Caco-2 (cell line): ENCODE data around the gene RUNX2. TPM values are rescaled to one million over a fixed set of nuclear protein-coding genes. Genes with fewer than 3 reads are reported as not detected.

Experiments
- BruUV-seq: library from RNA; stranded (reverse); fragments of 400-500 nt; replicated peaks from 2 replicates; lab custom pipeline; 2021; lab: Mats Ljungman, UMichigan
- CTCF ChIA-PET: fragments of 300-600 bp; sonication (Branson Sonifier 250); formaldehyde crosslinking; loops from one replicate; lab custom pipeline; 2022; ENCODE audit warnings: antibody characterized with exemption; lab: Charles Lee
- POLR2A ChIA-PET: fragments of 300-600 bp; sonication (Branson Sonifier 250); formaldehyde crosslinking; loops from one replicate; lab custom pipeline; 2022; ENCODE audit warnings: antibody characterized with exemption; lab: Charles Lee
- DNase-seq, 2 experiments: peaks; one replicate each; pipeline versions ENCODE4 v3.0.0 to v3.0.0-alpha.2; 2020 to 2022
- H3K27me3 ChIP-seq: replicated peaks from 2 replicates; pipeline ENCODE4 v1.6.0; 2011; ENCODE audit warnings: low read length; ENCODE audit not compliant: control insufficient read depth, insufficient read depth
- H3K36me3 ChIP-seq: 2 replicates; pipeline ENCODE4 v1.5.1; 2011; ENCODE audit warnings: low read length; ENCODE audit not compliant: control insufficient read depth, insufficient read depth
- H3K4me1 ChIP-seq: fragments of 250-450 bp; sonication (Bioruptor Pico); 2 replicates; pipeline ENCODE4 v1.5.1; 2020; ENCODE audit warnings: mild to moderate bottlenecking
- H3K4me3 ChIP-seq: 2 replicates; pipeline ENCODE4 v1.5.1; 2011; ENCODE audit warnings: low read depth, mild to moderate bottlenecking, control low read depth, low read length
- H3K9me3 ChIP-seq: fragments of 250-450 bp; sonication (Bioruptor Pico); 2 replicates; pipeline ENCODE4 v1.5.1; 2020; ENCODE audit warnings: mild to moderate bottlenecking, moderate library complexity
- H3K27ac Mint-ChIP-seq: one replicate; pipeline ENCODE4 v1.8.0; 2022; ENCODE audit warnings: mixed read lengths; ENCODE audit not compliant: unreplicated experiment
- H3K27me3 Mint-ChIP-seq: one replicate; pipeline ENCODE4 v1.8.0; 2022; ENCODE audit warnings: mixed read lengths; ENCODE audit not compliant: insufficient read depth, unreplicated experiment
- H3K36me3 Mint-ChIP-seq: one replicate; pipeline ENCODE4 v1.8.0; 2022; ENCODE audit warnings: mild to moderate bottlenecking, mixed read lengths; ENCODE audit not compliant: insufficient read depth, unreplicated experiment
- H3K4me1 Mint-ChIP-seq: one replicate; pipeline ENCODE4 v1.8.0; 2022; ENCODE audit warnings: low read depth, mixed read lengths; ENCODE audit not compliant: unreplicated experiment
- H3K4me3 Mint-ChIP-seq: one replicate; pipeline ENCODE4 v1.8.0; 2022; ENCODE audit warnings: mild to moderate bottlenecking, moderate library complexity, mixed read lengths; ENCODE audit not compliant: unreplicated experiment
- H3K9me3 Mint-ChIP-seq: one replicate; pipeline ENCODE4 v1.8.0; 2022; ENCODE audit warnings: mixed read lengths; ENCODE audit not compliant: unreplicated experiment
- intact Hi-C: fragments of 100-400 bp; cut with micrococcal nuclease; formaldehyde crosslinking; loops from one replicate; pipeline ENCODE4 v1.10.0; 2022; ENCODE audit not compliant: unreplicated experiment
- total RNA-seq: library from RNA; stranded (reverse); gene quantifications from 2 replicates; pipeline ENCODE4 v1.2.3, GENCODE V29; 2022
- TF ChIP-seq, protein P1 (sequence below), 2 experiments: fragments of 200-600 bp in 1 of 2; IDR thresholded peaks; 1 replicate in 1 of 2; 2 replicates in 1 of 2; pipeline versions ENCODE4 v1.5.1 to v1.8.0; 2011 to 2022; ENCODE audit warnings: antibody characterized with exemption in 1 of 2, control low read depth in 1 of 2, inconsistent platforms in 1 of 2, low read depth in 1 of 2, low read length in 1 of 2, mild to moderate bottlenecking in 1 of 2, moderate library complexity in 1 of 2; ENCODE audit not compliant: insufficient read depth in 1 of 2, severe bottlenecking in 1 of 2, unreplicated experiment in 1 of 2

RUNX2 gene
- total RNA-seq, 1 experiment from 2014 or later, result not detected

DNA sequence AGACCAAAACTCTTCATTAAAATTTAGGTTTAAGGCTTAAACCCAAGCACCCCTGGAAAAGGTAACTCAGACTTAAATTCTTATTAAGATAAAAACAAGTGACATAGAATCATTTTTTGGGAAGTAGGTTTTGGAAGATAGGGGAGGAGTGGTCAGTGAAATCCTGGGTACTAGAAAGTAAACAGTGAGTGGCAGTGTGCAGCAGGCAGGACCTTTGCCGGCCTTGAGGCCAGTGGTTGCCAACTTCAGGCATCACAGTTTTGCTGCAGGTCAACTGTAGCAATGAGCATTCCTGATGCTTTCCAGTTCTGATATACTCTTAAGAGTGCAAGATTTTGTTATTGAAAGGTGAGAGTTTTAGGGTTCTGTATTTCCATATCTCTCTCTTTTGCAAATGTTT, 118.9 kb downstream of the RUNX2 start:
- H3K27me3 Mint-ChIP-seq, result peaks cover 13% of the 10 kb centered on the region
- TF ChIP-seq, protein P1, sequence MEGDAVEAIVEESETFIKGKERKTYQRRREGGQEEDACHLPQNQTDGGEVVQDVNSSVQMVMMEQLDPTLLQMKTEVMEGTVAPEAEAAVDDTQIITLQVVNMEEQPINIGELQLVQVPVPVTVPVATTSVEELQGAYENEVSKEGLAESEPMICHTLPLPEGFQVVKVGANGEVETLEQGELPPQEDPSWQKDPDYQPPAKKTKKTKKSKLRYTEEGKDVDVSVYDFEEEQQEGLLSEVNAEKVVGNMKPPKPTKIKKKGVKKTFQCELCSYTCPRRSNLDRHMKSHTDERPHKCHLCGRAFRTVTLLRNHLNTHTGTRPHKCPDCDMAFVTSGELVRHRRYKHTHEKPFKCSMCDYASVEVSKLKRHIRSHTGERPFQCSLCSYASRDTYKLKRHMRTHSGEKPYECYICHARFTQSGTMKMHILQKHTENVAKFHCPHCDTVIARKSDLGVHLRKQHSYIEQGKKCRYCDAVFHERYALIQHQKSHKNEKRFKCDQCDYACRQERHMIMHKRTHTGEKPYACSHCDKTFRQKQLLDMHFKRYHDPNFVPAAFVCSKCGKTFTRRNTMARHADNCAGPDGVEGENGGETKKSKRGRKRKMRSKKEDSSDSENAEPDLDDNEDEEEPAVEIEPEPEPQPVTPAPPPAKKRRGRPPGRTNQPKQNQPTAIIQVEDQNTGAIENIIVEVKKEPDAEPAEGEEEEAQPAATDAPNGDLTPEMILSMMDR (IDR thresholded peaks at IDR 0.05; ENCODE audit: insufficient read depth in 1 of 2, low read depth in 1 of 2, low read length in 1 of 2, severe bottlenecking in 1 of 2, unreplicated experiment in 1 of 2), result no peak
- Histone ChIP-seq H3K36me3 (no peaks in the 10 kb centered on the region), H3K9me3 (no peaks in the 10 kb centered on the region), H3K4me3 (no peak overlapping the region), H3K27me3 (no peaks in the 10 kb centered on the region), H3K4me1 (peaks cover 9% of the 10 kb centered on the region; the same call in 1 of the 2 replicates)
- ChIA-PET CTCF (no interaction called here), POLR2A (no interaction called here)
- H3K9me3 Mint-ChIP-seq, result no peaks in the 10 kb centered on the region
- no peak for DNase-seq
- no peak overlapping the region for H3K27ac Mint-ChIP-seq
- BruUV-seq, result no TSS peak
- intact Hi-C loops, result no loop called here
- no peaks in the 10 kb centered on the region for H3K4me1 Mint-ChIP-seq
- H3K36me3 Mint-ChIP-seq, result no peaks in the 10 kb centered on the region
- no peak overlapping the region for H3K4me3 Mint-ChIP-seq

DNA sequence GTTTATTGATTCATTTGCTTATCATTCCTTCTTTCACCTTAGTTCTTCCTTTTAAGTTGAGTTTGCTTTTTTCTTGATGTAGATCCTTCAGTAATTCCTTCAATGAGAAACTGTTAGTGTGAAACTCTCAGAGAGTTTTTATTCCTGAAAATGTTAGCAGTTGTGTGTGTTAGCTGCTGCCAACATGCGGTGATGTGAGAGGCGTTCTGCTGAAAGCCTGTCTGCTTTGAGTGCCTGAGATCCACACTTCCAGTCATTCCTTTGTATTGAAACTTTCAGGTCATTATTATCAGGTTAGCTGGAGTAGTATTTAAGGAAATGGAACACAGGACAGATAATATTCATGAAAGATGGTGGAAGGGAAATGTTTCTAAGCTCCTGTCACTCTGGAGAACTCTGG, 119.6 kb downstream of the RUNX2 start:
- H3K9me3 ChIP-seq, result no peaks in the 10 kb centered on the region
- BruUV-seq, result no TSS peak
- Mint-ChIP-seq H3K9me3 (no peaks in the 10 kb centered on the region), H3K4me1 (no peaks in the 10 kb centered on the region), H3K27me3 (peaks cover 13% of the 10 kb centered on the region), H3K36me3 (no peaks in the 10 kb centered on the region), H3K4me3 (no peak overlapping the region), H3K27ac (no peak overlapping the region)
- CTCF ChIA-PET, result no interaction called here
- intact Hi-C loops, result no loop called here
- POLR2A ChIA-PET, result no interaction called here
- H3K4me3 ChIP-seq, result no peak overlapping the region
- H3K27me3 ChIP-seq, result no peaks in the 10 kb centered on the region
- TF ChIP-seq, protein P1 (IDR thresholded peaks at IDR 0.05; ENCODE audit: insufficient read depth in 1 of 2, low read depth in 1 of 2, low read length in 1 of 2, severe bottlenecking in 1 of 2, unreplicated experiment in 1 of 2), result no peak
- no peak for DNase-seq
- no peaks in the 10 kb centered on the region for H3K36me3 ChIP-seq
- peaks cover 9% of the 10 kb centered on the region; the same call in 1 of the 2 replicates for H3K4me1 ChIP-seq

DNA sequence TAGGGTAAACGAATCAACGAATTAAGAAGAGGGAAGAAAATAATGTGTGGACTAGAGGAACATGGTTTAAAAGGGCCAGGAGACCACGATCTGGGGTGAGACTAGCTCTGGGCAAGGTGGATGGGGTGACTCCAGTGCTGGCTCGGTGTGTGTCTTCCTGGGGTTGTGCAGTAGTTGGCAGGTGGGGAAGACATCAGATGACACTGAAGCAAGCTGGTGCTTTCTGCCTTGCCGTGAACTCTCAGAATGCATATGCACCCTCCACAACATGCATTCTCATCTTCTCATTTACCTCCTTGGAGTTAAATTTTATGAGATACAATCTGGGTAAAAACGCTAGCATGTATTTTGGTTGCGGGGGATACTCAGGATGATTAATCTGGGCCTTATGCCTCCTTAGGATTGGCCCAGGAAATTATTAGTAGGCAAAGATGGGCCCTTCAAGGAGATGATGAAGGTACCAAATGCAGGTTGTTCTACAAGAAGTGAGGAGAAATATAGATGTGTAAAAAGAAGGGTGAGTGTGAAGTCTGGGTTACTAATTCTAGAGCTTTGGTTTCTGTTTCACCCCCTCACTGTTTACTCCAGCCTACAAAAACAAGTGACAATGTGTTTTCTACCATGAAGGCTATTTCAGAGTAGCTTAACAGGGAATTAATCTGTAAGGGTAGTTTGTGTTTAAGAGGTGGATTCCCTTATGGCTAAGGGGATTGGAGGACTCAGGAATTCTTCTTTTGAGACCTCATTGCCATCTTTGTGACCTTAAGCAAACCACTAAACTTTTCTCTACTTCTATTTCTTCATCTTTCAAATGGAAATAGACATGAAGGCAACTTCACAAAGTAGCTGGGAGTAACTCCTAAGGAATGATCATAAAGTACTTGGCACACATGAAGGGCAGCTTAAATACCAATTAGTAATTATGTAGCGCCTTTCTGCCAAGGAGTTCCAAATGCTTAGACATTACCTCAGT, 120.6 kb downstream of the RUNX2 start:
- H3K4me1 Mint-ChIP-seq, result no peaks in the 10 kb centered on the region

More for the DNA sequence above, 120.6 kb downstream of the RUNX2 start:
- H3K9me3 Mint-ChIP-seq, result no peaks in the 10 kb centered on the region
- Histone ChIP-seq H3K4me1 (peaks cover 9% of the 10 kb centered on the region; the same call in 1 of the 2 replicates), H3K36me3 (no peaks in the 10 kb centered on the region), H3K4me3 (no peak overlapping the region), H3K9me3 (no peaks in the 10 kb centered on the region), H3K27me3 (no peaks in the 10 kb centered on the region)
- ChIA-PET POLR2A (no interaction called here), CTCF (no interaction called here)
- no peak overlapping the region for H3K4me3 Mint-ChIP-seq
- no peak for DNase-seq
- BruUV-seq, result no TSS peak
- peaks cover 13% of the 10 kb centered on the region for H3K27me3 Mint-ChIP-seq
- H3K36me3 Mint-ChIP-seq, result no peaks in the 10 kb centered on the region
- no peak overlapping the region for H3K27ac Mint-ChIP-seq
- intact Hi-C loops, result no loop called here
- TF ChIP-seq, protein P1 (IDR thresholded peaks at IDR 0.05; ENCODE audit: insufficient read depth in 1 of 2, low read depth in 1 of 2, low read length in 1 of 2, severe bottlenecking in 1 of 2, unreplicated experiment in 1 of 2), result no peak
